ENCODE measurements around the gene DOCK4. TPM values are rescaled to one million over a fixed set of nuclear protein-coding genes. Genes with fewer than 3 reads are reported as not detected.

DOCK4 gene
- total RNA-seq, 3 donors from 2014 or later = 31.7 to 43.3 (median 41.9) TPM

GRCh38 chr7:112204499-112205342 lies 1.5 kb downstream of the DOCK4 start:
- peak overlapping the region; percentile 89 to 91 for H3K27ac ChIP-seq
- intact Hi-C loops (cut with DNase I; ENCODE audit: low total_unique reads) = no loop called here
- DNase-seq (ENCODE audit: low spot score in 2 of 2) = no peak
- H3K4me3 ChIP-seq = peak overlapping the region; percentile 73 to 95 (median 94)
- TF ChIP-seq CTCF (IDR thresholded peaks at IDR 0.05) (no peak), POLR2AphosphoS5 (IDR thresholded peaks at IDR 0.05) (peak in 1 of 3 donors; percentile 3), POLR2A (IDR thresholded peaks at IDR 0.05) (no peak)
- H3K27me3 ChIP-seq = no peaks in the 10 kb centered on the region
- no peaks in the 10 kb centered on the region for H3K9me3 ChIP-seq
- no peaks in the 10 kb centered on the region for H3K36me3 ChIP-seq
- H3K4me1 ChIP-seq = no peaks in the 10 kb centered on the region

GRCh38 chr7:112203365-112203739 lies 2.8 kb downstream of the DOCK4 start:
- no peak for DNase-seq (ENCODE audit: low spot score in 2 of 2)
- H3K36me3 ChIP-seq = no peaks in the 10 kb centered on the region
- intact Hi-C loops (cut with DNase I; ENCODE audit: low total_unique reads) = no loop called here
- no peak overlapping the region for H3K27ac ChIP-seq
- no peaks in the 10 kb centered on the region for H3K4me1 ChIP-seq
- no peak overlapping the region for H3K4me3 ChIP-seq
- no peaks in the 10 kb centered on the region for H3K27me3 ChIP-seq
- no peaks in the 10 kb centered on the region for H3K9me3 ChIP-seq
- no peak for TF ChIP-seq CTCF (IDR thresholded peaks at IDR 0.05)
- TF ChIP-seq POLR2A (IDR thresholded peaks at IDR 0.05) = no peak
- no peak for TF ChIP-seq POLR2AphosphoS5 (IDR thresholded peaks at IDR 0.05)

GRCh38 chr7:112202816-112203215 lies 3.4 kb downstream of the DOCK4 start:
- Histone ChIP-seq H3K27ac (no peak overlapping the region), H3K4me3 (no peak overlapping the region), H3K4me1 (no peaks in the 10 kb centered on the region), H3K36me3 (no peaks in the 10 kb centered on the region), H3K9me3 (no peaks in the 10 kb centered on the region), H3K27me3 (no peaks in the 10 kb centered on the region)
- peak in 1 of 2 donors; percentile 38 for DNase-seq (ENCODE audit: low spot score in 2 of 2)
- intact Hi-C loops (cut with DNase I; ENCODE audit: low total_unique reads) = no loop called here
- no peak for TF ChIP-seq POLR2A (IDR thresholded peaks at IDR 0.05)
- TF ChIP-seq CTCF (IDR thresholded peaks at IDR 0.05) = no peak
- no peak for TF ChIP-seq POLR2AphosphoS5 (IDR thresholded peaks at IDR 0.05)

GRCh38 chr7:112201839-112202238 lies 4.4 kb downstream of the DOCK4 start:
- intact Hi-C loops (cut with DNase I; ENCODE audit: low total_unique reads) = no loop called here
- no peaks in the 10 kb centered on the region for H3K36me3 ChIP-seq
- no peaks in the 10 kb centered on the region for H3K4me1 ChIP-seq
- TF ChIP-seq CTCF (IDR thresholded peaks at IDR 0.05) = no peak
- no peak for TF ChIP-seq POLR2A (IDR thresholded peaks at IDR 0.05)
- TF ChIP-seq POLR2AphosphoS5 (IDR thresholded peaks at IDR 0.05) = no peak
- no peak for DNase-seq (ENCODE audit: low spot score in 2 of 2)
- no peak overlapping the region for H3K4me3 ChIP-seq
- no peak overlapping the region for H3K27ac ChIP-seq
- no peaks in the 10 kb centered on the region for H3K27me3 ChIP-seq
- no peaks in the 10 kb centered on the region for H3K9me3 ChIP-seq

- H3K36me3 ChIP-seq = no peaks in the 10 kb centered on the region
- intact Hi-C loops (cut with DNase I; ENCODE audit: low total_unique reads) = no loop called here
- H3K27me3 ChIP-seq = no peaks in the 10 kb centered on the region
- H3K4me1 ChIP-seq = no peaks in the 10 kb centered on the region
- TF ChIP-seq POLR2A (IDR thresholded peaks at IDR 0.05) = no peak
- no peak for TF ChIP-seq CTCF (IDR thresholded peaks at IDR 0.05)
- TF ChIP-seq POLR2AphosphoS5 (IDR thresholded peaks at IDR 0.05) = no peak
- no peak for DNase-seq (ENCODE audit: low spot score in 2 of 2)
- no peaks in the 10 kb centered on the region for H3K9me3 ChIP-seq
- H3K4me3 ChIP-seq = no peak overlapping the region
- H3K27ac ChIP-seq = no peak overlapping the region
Measured at GRCh38 chr7:112201411-112201810, 4.8 kb downstream of the DOCK4 start.
